HEK293 (cell line): Measurements from ENCODE around the gene BCL11B.

ENCODE experiments used
- CTCF ChIA-PET: fragments of 350-600 bp; formaldehyde crosslinking; extraction: SDS; loops from one replicate; lab custom pipeline; 2021; ENCODE audit warnings: antibody characterized with exemption; lab: Yijun Ruan, JAX
- POLR2A ChIA-PET: fragments of 300-600 bp; formaldehyde crosslinking; extraction: SDS; loops from one replicate; lab custom pipeline; 2020; ENCODE audit warnings: antibody characterized with exemption, inconsistent platforms; lab: Yijun Ruan, JAX
- H3K27ac ChIP-seq: fragments of 200-500 bp; sonication (Bioruptor generic); 2 replicates; pipeline ENCODE4 v1.5.1; 2014; ENCODE audit warnings: low read depth, low read length, control low read depth, inconsistent platforms; ENCODE audit errors: extremely low read depth
- H3K36me3 ChIP-seq, 2 experiments: fragments of 200-500 bp in 1 of 2; sonication (Bioruptor generic) in 1 of 2; 1 replicate in 1 of 2; 2 replicates in 1 of 2; pipeline ENCODE4 v1.5.1; 2014 to 2017; ENCODE audit warnings: inconsistent platforms in 2 of 2, low read length in 2 of 2; ENCODE audit not compliant: control insufficient read depth in 2 of 2, insufficient read depth in 1 of 2
- H3K4me1 ChIP-seq: fragments of 200-500 bp; sonication (Bioruptor generic); 2 replicates; pipeline ENCODE4 v1.5.1; 2014; ENCODE audit warnings: mild to moderate bottlenecking, low read length, inconsistent platforms; ENCODE audit not compliant: control insufficient read depth, insufficient read depth
- H3K4me3 ChIP-seq: 2 replicates; pipeline ENCODE4 v1.5.1; 2011; ENCODE audit warnings: low read depth, mild to moderate bottlenecking, control low read depth, low read length, moderate library complexity
- H3K9me3 ChIP-seq: fragments of 200-500 bp; sonication (Bioruptor generic); 2 replicates; pipeline ENCODE4 v1.5.1; 2014; ENCODE audit warnings: low read depth, low read length, inconsistent platforms; ENCODE audit not compliant: control insufficient read depth, insufficient read depth
- GLIS1 ChIP-seq: fragments of 450-650 bp; formaldehyde crosslinking; IDR thresholded peaks from 2 replicates; pipeline ENCODE4 v1.5.1; 2016; ENCODE audit warnings: missing biosample characterization, missing genetic modification characterization
- IKZF3 ChIP-seq: fragments of 450-650 bp; IDR thresholded peaks from 2 replicates; pipeline ENCODE4 v1.5.0; 2018; ENCODE audit warnings: missing biosample characterization, mild to moderate bottlenecking, missing genetic modification characterization, moderate library complexity
- YY1 ChIP-seq: fragments of 450-650 bp; formaldehyde crosslinking; IDR thresholded peaks from 2 replicates; pipeline ENCODE4 v1.5.1; 2018; ENCODE audit warnings: missing biosample characterization, missing genetic modification characterization
- ZNF2 ChIP-seq: fragments of 450-650 bp; formaldehyde crosslinking; IDR thresholded peaks from 2 replicates; pipeline ENCODE4 v1.5.1; 2016; ENCODE audit warnings: missing biosample characterization, missing genetic modification characterization
- ZNF366 ChIP-seq: fragments of 450-650 bp; formaldehyde crosslinking; conservative IDR thresholded peaks from 2 replicates; pipeline ENCODE4 v1.5.1; 2016; ENCODE audit warnings: missing biosample characterization, missing genetic modification characterization
- ZNF585B ChIP-seq: fragments of 450-650 bp; formaldehyde crosslinking; IDR thresholded peaks from 2 replicates; pipeline ENCODE4 v1.5.1; 2016; ENCODE audit warnings: missing biosample characterization, missing genetic modification characterization
- ZNF792 ChIP-seq: fragments of 450-650 bp; formaldehyde crosslinking; IDR thresholded peaks from 2 replicates; pipeline ENCODE4 v1.5.1; 2016; ENCODE audit warnings: missing biosample characterization, missing genetic modification characterization
- TF ChIP-seq, protein P1 (sequence below): fragments of 450-650 bp; formaldehyde crosslinking; IDR thresholded peaks from 2 replicates; pipeline ENCODE4 v1.5.1; 2017; ENCODE audit warnings: missing biosample characterization, missing genetic modification characterization
- TF ChIP-seq, protein P2 (sequence below): fragments of 450-650 bp; formaldehyde crosslinking; IDR thresholded peaks from 2 replicates; pipeline ENCODE4 v1.5.1; 2016; ENCODE audit warnings: missing biosample characterization, missing genetic modification characterization
- TF ChIP-seq, protein P3 (sequence below): fragments of 450-650 bp; formaldehyde crosslinking; IDR thresholded peaks from 2 replicates; pipeline ENCODE4 v1.5.1; 2016; ENCODE audit warnings: missing biosample characterization, missing genetic modification characterization

Gene BCL11B

GRCh38 chr14:99129998-99130397, 142.0 kb downstream of the BCL11B start:
- Histone ChIP-seq H3K9me3 (no peaks in the 10 kb centered on the region), H3K4me1 (peaks cover 11% of the 10 kb centered on the region), H3K36me3 (no peaks in the 10 kb centered on the region), H3K27ac (no peak overlapping the region), H3K4me3 (no peak overlapping the region)
- ChIA-PET POLR2A (no interaction called here), CTCF (no interaction called here)
- TF ChIP-seq IKZF3 (tag by site-specific recombination) (no peak), ZNF585B (no peak), YY1 (tag by site-specific recombination) (no peak)
- TF ChIP-seq, protein P1, sequence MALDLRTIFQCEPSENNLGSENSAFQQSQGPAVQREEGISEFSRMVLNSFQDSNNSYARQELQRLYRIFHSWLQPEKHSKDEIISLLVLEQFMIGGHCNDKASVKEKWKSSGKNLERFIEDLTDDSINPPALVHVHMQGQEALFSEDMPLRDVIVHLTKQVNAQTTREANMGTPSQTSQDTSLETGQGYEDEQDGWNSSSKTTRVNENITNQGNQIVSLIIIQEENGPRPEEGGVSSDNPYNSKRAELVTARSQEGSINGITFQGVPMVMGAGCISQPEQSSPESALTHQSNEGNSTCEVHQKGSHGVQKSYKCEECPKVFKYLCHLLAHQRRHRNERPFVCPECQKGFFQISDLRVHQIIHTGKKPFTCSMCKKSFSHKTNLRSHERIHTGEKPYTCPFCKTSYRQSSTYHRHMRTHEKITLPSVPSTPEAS (tag by site-specific recombination): no peak

DNA sequence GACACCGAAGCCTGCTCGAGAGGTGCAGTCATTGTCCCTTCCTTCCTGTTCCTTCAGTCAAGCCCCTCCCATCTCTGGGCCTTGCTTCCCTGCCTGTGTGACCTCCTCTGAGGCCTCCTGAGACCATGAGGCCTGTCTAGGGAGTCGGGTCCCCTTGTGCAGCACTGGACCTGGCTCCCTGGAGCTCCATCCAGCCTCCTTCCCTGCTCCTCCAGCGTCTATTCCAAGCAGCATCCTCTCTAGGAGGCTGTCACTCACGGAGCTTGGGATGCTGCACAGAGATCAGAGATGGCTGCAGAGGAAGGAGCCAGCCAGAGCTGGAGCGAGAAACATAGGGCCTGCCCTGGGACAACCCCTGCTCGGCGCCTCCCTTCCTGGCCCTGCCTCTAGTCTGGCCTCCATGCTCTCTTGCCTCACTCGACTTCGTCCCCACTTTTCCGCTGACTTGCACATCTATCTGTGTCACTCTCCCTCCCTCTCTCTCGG, 142.7 kb downstream of the BCL11B start:
- Histone ChIP-seq H3K4me1 (peaks cover 11% of the 10 kb centered on the region), H3K36me3 (no peaks in the 10 kb centered on the region), H3K9me3 (no peaks in the 10 kb centered on the region), H3K4me3 (no peak overlapping the region), H3K27ac (no peak overlapping the region)
- ChIA-PET POLR2A (no interaction called here), CTCF (no interaction called here)
- peak; percentile 55 for TF ChIP-seq GLIS1
- TF ChIP-seq, protein P2, sequence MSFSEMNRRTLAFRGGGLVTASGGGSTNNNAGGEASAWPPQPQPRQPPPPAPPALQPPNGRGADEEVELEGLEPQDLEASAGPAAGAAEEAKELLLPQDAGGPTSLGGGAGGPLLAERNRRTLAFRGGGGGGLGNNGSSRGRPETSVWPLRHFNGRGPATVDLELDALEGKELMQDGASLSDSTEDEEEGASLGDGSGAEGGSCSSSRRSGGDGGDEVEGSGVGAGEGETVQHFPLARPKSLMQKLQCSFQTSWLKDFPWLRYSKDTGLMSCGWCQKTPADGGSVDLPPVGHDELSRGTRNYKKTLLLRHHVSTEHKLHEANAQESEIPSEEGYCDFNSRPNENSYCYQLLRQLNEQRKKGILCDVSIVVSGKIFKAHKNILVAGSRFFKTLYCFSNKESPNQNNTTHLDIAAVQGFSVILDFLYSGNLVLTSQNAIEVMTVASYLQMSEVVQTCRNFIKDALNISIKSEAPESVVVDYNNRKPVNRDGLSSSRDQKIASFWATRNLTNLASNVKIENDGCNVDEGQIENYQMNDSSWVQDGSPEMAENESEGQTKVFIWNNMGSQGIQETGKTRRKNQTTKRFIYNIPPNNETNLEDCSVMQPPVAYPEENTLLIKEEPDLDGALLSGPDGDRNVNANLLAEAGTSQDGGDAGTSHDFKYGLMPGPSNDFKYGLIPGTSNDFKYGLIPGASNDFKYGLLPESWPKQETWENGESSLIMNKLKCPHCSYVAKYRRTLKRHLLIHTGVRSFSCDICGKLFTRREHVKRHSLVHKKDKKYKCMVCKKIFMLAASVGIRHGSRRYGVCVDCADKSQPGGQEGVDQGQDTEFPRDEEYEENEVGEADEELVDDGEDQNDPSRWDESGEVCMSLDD (tag by site-specific recombination): no peak
- peak; percentile 27; the same call in 1 of the 2 replicates for TF ChIP-seq ZNF366 (tag by site-specific recombination)

DNA sequence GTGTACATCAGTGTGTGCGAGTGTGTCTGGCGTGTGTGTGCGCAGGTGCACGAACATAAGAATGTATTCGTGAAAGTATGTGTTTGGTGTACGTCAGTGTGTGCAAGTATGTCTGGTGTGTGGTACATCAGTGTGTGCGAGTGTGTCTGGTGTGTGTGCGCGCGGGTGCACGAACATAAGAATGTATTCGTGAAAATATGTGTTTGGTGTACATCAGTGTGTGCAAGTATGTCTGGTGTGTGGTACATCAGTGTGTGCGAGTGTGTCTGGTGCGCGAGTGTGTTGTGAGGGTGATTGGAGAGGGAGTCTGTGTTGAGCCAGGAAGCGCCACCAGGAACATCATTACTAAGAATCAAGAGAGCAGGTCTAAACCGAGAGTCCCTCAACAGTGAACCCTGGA, 143.8 kb downstream of the BCL11B start:
- no peaks in the 10 kb centered on the region for H3K36me3 ChIP-seq
- peak; percentile 42; the same call in 1 of the 2 replicates for TF ChIP-seq ZNF2 (tag by site-specific recombination)
- TF ChIP-seq, protein P3, sequence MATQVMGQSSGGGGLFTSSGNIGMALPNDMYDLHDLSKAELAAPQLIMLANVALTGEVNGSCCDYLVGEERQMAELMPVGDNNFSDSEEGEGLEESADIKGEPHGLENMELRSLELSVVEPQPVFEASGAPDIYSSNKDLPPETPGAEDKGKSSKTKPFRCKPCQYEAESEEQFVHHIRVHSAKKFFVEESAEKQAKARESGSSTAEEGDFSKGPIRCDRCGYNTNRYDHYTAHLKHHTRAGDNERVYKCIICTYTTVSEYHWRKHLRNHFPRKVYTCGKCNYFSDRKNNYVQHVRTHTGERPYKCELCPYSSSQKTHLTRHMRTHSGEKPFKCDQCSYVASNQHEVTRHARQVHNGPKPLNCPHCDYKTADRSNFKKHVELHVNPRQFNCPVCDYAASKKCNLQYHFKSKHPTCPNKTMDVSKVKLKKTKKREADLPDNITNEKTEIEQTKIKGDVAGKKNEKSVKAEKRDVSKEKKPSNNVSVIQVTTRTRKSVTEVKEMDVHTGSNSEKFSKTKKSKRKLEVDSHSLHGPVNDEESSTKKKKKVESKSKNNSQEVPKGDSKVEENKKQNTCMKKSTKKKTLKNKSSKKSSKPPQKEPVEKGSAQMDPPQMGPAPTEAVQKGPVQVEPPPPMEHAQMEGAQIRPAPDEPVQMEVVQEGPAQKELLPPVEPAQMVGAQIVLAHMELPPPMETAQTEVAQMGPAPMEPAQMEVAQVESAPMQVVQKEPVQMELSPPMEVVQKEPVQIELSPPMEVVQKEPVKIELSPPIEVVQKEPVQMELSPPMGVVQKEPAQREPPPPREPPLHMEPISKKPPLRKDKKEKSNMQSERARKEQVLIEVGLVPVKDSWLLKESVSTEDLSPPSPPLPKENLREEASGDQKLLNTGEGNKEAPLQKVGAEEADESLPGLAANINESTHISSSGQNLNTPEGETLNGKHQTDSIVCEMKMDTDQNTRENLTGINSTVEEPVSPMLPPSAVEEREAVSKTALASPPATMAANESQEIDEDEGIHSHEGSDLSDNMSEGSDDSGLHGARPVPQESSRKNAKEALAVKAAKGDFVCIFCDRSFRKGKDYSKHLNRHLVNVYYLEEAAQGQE: no peak
- TF ChIP-seq, protein P1 (tag by site-specific recombination): peak; percentile 90
- TF ChIP-seq ZNF792 (tag by site-specific recombination): peak; percentile 65; the same call in 1 of the 2 replicates
- TF ChIP-seq, all 188 proteins: peak for 3
- POLR2A ChIA-PET: no interaction called here
- CTCF ChIA-PET: no interaction called here
- H3K4me3 ChIP-seq: no peak overlapping the region
- H3K27ac ChIP-seq: peak overlapping the region; percentile 39; the same call in 1 of the 2 replicates
- H3K4me1 ChIP-seq: peaks cover 11% of the 10 kb centered on the region
- H3K9me3 ChIP-seq: no peaks in the 10 kb centered on the region
